Measurements from ENCODE around the gene FAM110A. TPM values are rescaled to one million over a fixed set of nuclear protein-coding genes. Genes with fewer than 3 reads are reported as not detected.

FAM110A gene
- polyA plus RNA-seq, 2 of the 4 experiments (the other 2 are of a cell fraction): 3.1 to 4.4 TPM

- ChIA-PET CTCF (interaction anchor here (1.3 to 2.4 kb wide), 5 partner anchors 10 to 118 kb away, joined by 4 to 10 read pairs (median 5); no protein-coding TSS in a partner anchor), POLR2A (no interaction called here)
- no peak for ATAC-seq
- no peak for TF ChIP-seq SMC3 (IDR thresholded peaks at IDR 0.05)
- 0 out of 2 replicates have a peak, but pooled peaks have one; percentile 60 for TF ChIP-seq HDAC2 (IDR thresholded peaks at IDR 0.05)
- 0 out of 2 replicates have a peak, but pooled peaks have one; percentile 61 for TF ChIP-seq KDM1A (IDR thresholded peaks at IDR 0.05; ENCODE audit: low read depth)
- DNase-seq (ENCODE audit: low read depth in 1 of 2, low spot score in 1 of 2): no peak
- H3K4me2 ChIP-seq: no peak overlapping the region
- no peaks in the 10 kb centered on the region for H3K9me3 ChIP-seq
- no peak overlapping the region for H3K4me3 ChIP-seq
- no peak for FAIRE-seq
- 82% methylated on average over 5 of the region's 5 CpGs for WGBS (ENCODE audit: missing lambda C conversion rate)
- H3K4me1 ChIP-seq: peaks cover 11% of the 10 kb centered on the region; the same call in 2 of the 3 replicates
- H3K27ac ChIP-seq: no peak overlapping the region
These were observed 5.5 kb downstream of the FAM110A start for GRCh38 chr20:839015-839414.

GRCh38 chr20:839626-840025 is 6.1 kb downstream of the FAM110A start:
- no peak for TF ChIP-seq ZNF302 (CRISPR knock-in tag; IDR thresholded peaks at IDR 0.05)
- TF ChIP-seq MYC (IDR thresholded peaks at IDR 0.05; ENCODE audit: borderline replicate concordance, low read length): no peak
- no peak for TF ChIP-seq ATOH8 (CRISPR knock-in tag; IDR thresholded peaks at IDR 0.05; ENCODE audit: low read depth)
- no peak for TF ChIP-seq PBX3 (IDR thresholded peaks at IDR 0.05)
- no peak for TF ChIP-seq HEYL (CRISPR knock-in tag; IDR thresholded peaks at IDR 0.05)
- no peak for TF ChIP-seq PHF8 (IDR thresholded peaks at IDR 0.05; ENCODE audit: borderline replicate concordance, low read depth)
- TF ChIP-seq ELK1 (IDR thresholded peaks at IDR 0.05; ENCODE audit: low read depth, low read length): no peak
- TF ChIP-seq EP300 (IDR thresholded peaks at IDR 0.05): no peak
- no peak for TF ChIP-seq RNF2 (IDR thresholded peaks at IDR 0.05; ENCODE audit: borderline replicate concordance, low read depth)
- no peak for TF ChIP-seq ZC3H11A (IDR thresholded peaks at IDR 0.05)
- TF ChIP-seq POLR2A (IDR thresholded peaks at IDR 0.05; ENCODE audit: low read length): no peak
- TF ChIP-seq FOXS1 (CRISPR knock-in tag; IDR thresholded peaks at IDR 0.05): no peak
- Histone ChIP-seq H3K27ac (no peak overlapping the region), H3K4me1 (peaks cover 6% of the 10 kb centered on the region; the same call in 2 of the 3 replicates), H3K4me3 (no peak overlapping the region), H3K9me3 (no peaks in the 10 kb centered on the region), H3K4me2 (no peak overlapping the region)
- DNase-seq (ENCODE audit: low read depth in 1 of 2, low spot score in 1 of 2) (no peak), FAIRE-seq (no peak), ATAC-seq (no peak)
- WGBS (ENCODE audit: missing lambda C conversion rate): 95% methylated on average over 11 of the region's 11 CpGs
- CTCF ChIA-PET: interaction anchor here (1.6 to 1.8 kb wide), 3 partner anchors 11 to 117 kb away, joined by 4 to 9 read pairs (median 5); no protein-coding TSS in a partner anchor
- POLR2A ChIA-PET: no interaction called here

- Histone ChIP-seq H3K4me2 (peak overlapping the region; percentile 89), H3K4me1 (peaks cover 5% of the 10 kb centered on the region; the same call in 1 of the 3 replicates), H3K4me3 (no peak overlapping the region; the same call in 2 of the 3 replicates), H3K27ac (peak overlapping the region in 1 of 2 experiments; percentile 88; a peak in 3 of 6 replicates), H3K9me3 (no peaks in the 10 kb centered on the region)
- FAIRE-seq (no peak), ATAC-seq (no peak), DNase-seq (ENCODE audit: low read depth in 1 of 2, low spot score in 1 of 2) (no peak)
- CTCF ChIA-PET: interaction anchor here (1.4 to 4.2 kb wide), 6 partner anchors 10 to 116 kb away, joined by 4 to 28 read pairs (median 7); no protein-coding TSS in a partner anchor
- POLR2A ChIA-PET: no interaction called here
- peak; percentile 38; the same call in 1 of the 2 replicates for TF ChIP-seq HDAC2 (IDR thresholded peaks at IDR 0.05)
- TF ChIP-seq ZC3H11A (IDR thresholded peaks at IDR 0.05): no peak
- no peak for TF ChIP-seq CEBPB (IDR thresholded peaks at IDR 0.05)
- TF ChIP-seq CTCF (IDR thresholded peaks at IDR 0.05): no peak
- TF ChIP-seq HOXB13 (CRISPR knock-in tag; IDR thresholded peaks at IDR 0.05; ENCODE audit: low read depth): no peak
- no peak for TF ChIP-seq POLR2A (IDR thresholded peaks at IDR 0.05; ENCODE audit: low read length)
- 91% methylated on average over 7 of the region's 7 CpGs for WGBS (ENCODE audit: missing lambda C conversion rate)
These were observed 7.0 kb downstream of the FAM110A start for GRCh38 chr20:840503-840857.
